GM19193 (cell line): ENCODE measurements around the gene SNX32.

ENCODE experiments used
- POLR2A ChIP-seq: IDR thresholded peaks from 4 replicates; pipeline ENCODE4 v1.6.1; 2011; ENCODE audit not compliant: insufficient read depth, insufficient read length; ENCODE audit errors: extremely low read depth

SNX32 gene

DNA sequence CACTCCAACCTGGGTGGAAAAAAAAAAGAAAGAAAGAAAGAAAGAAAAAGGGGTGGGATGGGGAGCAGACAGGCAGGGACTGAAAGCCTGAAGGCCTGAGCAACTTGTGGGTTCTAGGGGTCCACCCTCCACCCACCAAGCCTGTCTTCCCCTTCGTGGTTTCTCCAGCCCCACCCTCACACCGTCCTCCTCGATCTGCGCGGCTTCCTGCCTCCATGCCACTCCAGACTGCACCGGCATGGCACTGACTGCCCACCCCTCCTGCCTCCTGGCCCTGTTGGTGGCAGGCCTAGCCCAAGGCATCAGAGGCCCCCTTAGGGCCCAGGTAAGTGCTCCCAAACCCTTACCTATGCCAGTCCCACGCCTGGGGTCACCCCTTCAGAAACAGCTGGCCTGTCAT is 45.9 kb downstream of the SNX32 start, which contains the start of gene CTSW:
TSS of gene CTSW (plus strand) at position 221 of the 400 bp plus-strand sequence. CDS start at position 239, 18 bp downstream.
- no peak for TF ChIP-seq POLR2A

DNA sequence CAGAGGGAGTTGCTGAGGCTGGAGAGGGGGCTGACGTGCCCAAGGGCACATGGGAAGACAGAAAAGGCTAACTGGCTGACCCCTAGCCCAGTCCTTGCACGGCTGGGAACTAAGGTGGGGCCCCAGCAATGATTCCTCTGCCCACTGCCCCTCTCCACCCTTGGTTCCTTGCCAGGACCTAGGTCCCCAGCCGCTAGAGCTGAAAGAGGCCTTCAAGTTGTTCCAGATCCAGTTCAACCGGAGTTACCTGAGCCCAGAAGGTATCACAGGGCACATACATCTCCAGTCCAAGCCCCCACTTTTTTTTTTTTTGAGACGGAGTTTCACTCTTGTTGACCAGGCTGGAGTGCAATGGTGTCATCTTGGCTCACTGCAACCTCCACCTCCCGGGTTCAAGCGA is 46.3 kb downstream of the SNX32 start:
- TF ChIP-seq POLR2A, result no peak

GRCh38 chr11:65880844-65881421 is 47.2 kb downstream of the SNX32 start:
- TF ChIP-seq POLR2A, result no peak

DNA sequence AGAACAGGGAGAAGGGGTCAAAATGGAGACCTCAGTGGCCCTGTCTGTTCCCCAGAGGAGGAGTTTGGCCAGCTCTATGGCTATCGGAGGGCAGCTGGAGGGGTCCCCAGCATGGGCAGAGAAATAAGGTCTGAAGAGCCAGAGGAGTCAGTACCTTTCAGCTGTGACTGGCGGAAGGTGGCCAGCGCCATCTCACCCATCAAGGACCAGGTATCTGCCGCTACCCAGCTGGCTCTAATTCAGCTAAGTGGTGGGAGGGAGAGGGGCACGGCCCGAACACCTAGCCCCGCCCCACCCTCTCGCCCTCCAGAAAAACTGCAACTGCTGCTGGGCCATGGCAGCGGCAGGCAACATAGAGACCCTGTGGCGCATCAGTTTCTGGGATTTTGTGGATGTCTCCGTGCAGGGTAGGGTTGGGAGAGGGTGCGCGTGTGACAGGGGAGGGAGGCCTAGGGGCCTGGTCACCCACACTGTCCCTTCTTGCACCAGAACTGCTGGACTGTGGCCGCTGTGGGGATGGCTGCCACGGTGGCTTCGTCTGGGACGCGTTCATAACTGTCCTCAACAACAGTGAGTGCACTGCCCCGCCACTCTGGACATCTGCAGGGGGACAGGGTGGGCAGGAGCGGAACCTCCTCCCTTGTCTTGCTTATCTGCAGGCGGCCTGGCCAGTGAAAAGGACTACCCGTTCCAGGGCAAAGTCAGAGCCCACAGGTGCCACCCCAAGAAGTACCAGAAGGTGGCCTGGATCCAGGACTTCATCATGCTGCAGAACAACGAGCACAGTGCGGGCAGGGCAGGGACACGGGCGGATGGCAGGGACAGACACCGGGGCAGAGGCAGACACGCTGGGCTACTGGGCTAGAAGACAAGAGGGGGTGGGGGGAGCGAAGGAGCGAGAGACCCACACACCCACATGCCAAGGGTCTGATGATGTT is 48.6 kb downstream of the SNX32 start:
- no peak for TF ChIP-seq POLR2A

DNA sequence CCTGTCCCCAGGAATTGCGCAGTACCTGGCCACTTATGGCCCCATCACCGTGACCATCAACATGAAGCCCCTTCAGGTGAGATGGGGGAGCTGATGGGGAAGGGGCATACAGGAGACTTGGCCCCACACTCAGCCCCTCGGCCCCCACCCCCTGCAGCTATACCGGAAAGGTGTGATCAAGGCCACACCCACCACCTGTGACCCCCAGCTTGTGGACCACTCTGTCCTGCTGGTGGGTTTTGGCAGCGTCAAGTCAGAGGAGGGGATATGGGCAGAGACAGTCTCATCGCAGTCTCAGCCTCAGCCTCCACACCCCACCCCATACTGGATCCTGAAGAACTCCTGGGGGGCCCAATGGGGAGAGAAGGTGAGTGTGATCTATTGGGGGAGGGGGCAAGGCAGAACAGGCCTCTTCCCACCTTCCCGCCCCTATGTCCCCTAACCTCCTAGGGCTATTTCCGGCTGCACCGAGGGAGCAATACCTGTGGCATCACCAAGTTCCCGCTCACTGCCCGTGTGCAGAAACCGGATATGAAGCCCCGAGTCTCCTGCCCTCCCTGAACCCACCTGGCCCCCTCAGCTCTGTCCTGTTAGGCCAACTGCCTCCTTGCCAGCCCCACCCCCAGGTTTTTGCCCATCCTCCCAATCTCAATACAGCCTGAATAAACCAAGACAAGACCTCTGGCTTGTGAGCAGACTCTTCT is 49.4 kb downstream of the SNX32 start:
- no peak for TF ChIP-seq POLR2A

- TF ChIP-seq POLR2A, result no peak
Observed at GRCh38 chr11:65883786-65884715, 50.3 kb downstream of the SNX32 start.

DNA sequence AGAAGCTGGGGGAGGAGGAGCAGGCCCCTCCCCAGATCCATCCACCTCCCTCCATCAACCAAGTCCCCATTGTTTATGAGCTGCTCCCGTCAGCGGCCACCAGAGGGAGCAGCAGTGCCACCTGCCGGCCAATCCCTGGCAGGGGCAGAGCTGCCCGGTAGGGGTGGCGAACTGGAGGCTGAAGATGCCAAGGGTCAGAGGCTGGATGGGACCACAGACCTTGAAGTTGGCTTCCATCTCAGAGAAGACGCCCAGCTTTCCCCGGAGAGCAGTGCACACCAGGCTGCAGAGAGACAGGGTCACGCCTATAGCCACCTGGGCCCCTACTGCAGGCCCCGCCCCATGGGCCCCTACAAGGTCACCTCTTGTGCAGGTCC is 50.9 kb downstream of the SNX32 start:
- TF ChIP-seq POLR2A, result no peak

GRCh38 chr11:65885231-65885630 is 51.5 kb downstream of the SNX32 start:
- no peak for TF ChIP-seq POLR2A

DNA sequence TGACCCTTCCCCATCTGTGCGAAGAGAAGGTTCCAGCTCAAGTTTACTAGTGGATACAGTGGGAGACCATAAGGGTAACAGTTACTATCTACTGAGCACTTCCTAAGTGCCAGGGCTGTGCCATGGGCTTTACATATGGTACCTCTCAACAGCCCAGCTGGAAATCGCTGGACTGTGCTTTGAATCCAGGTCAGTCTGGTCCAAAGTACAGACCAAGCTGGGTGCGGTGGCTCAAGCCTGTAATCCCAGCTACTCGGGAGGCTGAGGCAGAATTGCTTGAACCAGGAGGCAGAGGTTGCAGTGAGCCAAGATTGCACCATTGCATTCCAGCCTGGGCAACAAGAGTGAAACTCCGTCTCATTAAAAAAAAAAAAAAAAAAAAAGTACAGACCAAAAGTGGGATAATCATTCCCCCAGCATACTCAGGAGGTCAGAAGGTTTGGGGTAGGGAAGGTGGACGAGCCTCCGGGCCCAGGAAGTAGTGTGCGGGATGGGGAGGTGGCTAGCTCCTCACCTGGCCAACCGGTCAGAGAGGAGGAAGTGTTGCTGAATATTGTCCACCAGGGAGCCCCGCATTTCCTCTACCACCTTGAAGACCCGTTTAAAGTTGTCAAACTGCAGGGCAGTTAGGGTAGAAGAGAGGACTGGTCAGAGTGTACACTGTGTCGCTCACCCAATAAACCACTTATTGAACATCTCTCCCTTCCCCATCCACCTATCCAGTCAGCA is 52.2 kb downstream of the SNX32 start:
- no peak for TF ChIP-seq POLR2A

DNA sequence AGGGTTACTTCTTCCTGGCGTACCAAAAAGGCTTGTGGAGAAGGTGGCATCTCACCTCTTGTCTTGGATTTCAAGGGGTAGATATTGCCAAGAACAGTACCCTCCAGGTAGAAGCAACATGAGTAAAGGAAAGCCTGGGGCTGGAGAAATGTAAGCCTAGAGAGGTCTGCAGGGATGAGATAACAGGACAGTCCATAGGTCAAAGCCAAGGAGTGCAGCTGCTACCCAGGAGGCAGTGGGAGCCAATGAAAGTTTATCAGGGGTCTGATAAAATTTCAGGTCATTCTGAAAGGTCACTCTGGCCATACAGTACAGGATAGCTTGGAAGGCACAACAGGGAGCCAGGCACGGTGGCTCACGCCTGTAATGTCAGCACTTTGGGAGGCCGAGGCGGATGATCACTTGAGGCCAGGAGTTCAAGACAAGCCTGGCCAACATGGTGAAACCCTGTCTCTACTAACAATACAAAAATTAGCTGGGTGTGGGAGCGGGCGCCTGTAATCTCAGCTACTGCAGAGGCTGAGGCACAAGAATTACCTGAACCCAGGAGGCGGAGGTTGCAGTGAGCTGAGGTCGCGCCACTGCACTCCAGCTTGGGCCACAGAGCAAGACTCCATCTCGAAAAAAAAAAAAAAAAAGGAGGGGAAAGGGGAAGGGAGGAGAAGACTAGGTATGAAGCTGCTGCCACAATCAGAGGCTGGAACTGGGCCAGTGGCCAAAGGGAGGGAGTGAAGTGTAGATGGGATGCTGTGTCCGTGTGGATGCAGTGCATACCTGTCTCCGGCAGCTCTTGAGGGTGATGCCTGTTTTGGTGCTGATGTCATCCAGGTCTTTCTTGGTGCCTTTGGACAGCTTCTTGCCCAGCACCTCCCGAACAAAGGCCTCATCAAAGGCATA is 53.3 kb downstream of the SNX32 start:
- no peak for TF ChIP-seq POLR2A

DNA sequence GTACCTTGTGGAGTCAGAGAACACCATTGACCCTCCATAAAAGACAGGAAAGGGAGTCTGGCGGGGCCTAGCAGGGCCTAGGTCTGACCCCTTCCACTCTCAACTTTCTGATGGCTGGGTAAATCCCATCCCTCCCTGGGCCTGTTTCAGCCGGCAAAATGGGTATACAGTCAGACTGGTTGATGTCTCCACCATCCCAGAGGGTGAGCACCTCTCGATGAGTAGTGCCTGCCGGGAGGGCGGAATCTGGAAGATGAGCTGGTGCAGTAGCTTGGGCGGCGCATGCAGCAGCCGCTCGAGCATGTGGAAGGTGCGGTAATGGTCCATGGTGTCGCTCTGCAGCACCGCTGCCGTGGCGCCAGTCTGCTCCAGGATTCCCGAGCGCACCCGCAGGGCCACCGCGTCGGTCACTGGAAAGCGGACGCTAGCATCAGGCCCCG is 54.0 kb downstream of the SNX32 start:
- no peak for TF ChIP-seq POLR2A

- TF ChIP-seq POLR2A, result peak; percentile 94
Observed at GRCh38 chr11:65888163-65888814, 54.5 kb downstream of the SNX32 start, which contains the start of gene FIBP. Gene FIBP, minus strand, starts transcription at chr11:65888471. Its CDS starts 53 bp downstream, at chr11:65888418.
